GM18511 (cell line): ENCODE results near the gene RASGRF1.
A peak's percentile ranks its signal among the peaks of the same experiment; 100 is the strongest.
"Not testable (repeated sequence)": the region's sequence is repeated elsewhere in the genome, so short reads cannot be mapped to it uniquely, and the experiment has no call there.

Experiments
- ATAC-seq: cut with Tn5 transposase; IDR thresholded peaks from one replicate; pipeline ENCODE4 v1.9.1; 2021; ENCODE audit warnings: mild to moderate bottlenecking, moderate library complexity; ENCODE audit not compliant: unreplicated experiment

Gene RASGRF1

DNA sequence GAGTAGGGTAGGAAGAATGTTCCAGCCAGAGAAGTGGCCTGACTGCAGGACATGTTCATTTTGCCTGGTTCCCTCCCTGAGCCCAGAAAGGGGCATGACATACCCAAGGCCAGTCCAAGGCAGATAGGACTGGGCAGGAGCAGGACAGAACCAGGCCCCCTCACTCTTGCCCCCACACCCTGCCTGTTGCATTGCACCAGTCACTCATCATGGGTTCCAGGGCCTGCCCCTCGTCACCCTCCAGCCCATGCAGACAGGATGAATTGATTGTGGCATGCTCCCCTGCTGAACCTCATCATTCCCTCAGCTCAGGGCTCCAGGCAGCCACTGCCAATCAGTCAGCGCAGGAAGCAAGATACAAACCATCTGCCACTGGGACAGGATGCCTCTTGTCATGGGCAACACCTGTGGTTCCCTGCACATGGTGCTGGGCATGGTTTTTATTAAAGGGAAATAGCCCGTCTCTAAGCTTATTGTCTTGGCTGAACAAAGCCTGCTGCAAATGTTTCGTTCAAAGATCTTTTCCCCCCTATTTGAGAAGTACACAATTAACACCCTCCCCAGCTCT is 48.9 kb downstream of the RASGRF1 start:
- ATAC-seq, result no peak

DNA sequence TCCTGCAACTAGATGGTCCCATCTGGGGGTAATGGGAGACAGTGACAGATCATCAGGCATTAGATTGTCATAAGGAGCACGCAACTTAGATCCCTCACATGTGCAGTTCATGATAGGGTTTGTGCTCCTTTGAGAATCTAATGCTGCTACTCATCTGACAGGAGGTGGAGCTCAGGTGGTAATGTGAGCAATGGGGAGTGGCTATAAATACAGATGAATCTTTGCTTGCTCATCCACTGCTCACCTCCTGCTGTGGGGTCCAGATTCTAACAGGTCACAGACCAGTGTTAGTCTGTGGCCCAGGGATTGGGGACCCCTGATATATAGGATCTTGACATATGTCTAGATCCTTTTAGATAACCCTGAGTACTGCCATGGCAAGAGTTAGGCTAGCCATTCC is 52.7 kb downstream of the RASGRF1 start:
- ATAC-seq, result no peak

DNA sequence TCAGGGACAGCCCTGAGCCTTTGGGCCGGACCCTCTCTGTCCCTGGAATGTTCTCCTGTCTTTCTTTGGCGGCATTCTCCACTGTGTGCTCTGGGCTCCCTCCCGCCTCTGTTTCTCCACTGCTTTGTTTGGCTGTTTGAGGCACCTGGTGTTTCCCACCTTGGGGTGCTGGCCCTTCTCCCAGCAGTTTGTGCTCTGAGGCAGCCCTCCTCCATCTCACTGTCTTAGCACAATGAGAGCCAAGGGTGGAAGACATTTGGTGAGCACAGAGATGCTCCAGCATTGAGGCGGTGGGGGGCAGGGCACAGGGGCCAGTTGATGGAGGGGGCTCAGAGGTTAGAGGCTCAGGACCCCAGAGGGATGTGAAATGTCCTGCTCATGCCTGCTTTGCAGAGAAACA is 54.3 kb downstream of the RASGRF1 start:
- ATAC-seq, result no peak

DNA sequence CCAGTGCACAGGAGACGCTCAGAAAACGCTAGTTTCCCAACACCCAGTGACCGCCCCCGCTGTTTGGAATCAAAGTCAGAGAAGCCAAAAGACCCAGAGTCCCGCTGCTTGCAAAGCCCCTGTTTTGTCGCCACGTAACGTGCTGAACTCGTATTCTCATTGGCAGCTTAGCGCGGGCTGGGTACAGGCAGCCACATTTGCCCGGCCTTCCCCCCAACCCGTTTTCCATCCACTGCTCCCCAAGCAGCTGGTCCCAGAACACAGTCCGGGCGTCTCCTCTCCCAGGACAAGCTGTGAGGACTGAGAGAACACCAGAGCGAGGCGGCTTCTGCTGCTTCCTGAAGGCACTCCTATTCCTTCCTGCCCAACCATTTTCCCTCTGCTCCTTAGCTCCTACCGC is 54.8 kb downstream of the RASGRF1 start:
- no peak for ATAC-seq

DNA sequence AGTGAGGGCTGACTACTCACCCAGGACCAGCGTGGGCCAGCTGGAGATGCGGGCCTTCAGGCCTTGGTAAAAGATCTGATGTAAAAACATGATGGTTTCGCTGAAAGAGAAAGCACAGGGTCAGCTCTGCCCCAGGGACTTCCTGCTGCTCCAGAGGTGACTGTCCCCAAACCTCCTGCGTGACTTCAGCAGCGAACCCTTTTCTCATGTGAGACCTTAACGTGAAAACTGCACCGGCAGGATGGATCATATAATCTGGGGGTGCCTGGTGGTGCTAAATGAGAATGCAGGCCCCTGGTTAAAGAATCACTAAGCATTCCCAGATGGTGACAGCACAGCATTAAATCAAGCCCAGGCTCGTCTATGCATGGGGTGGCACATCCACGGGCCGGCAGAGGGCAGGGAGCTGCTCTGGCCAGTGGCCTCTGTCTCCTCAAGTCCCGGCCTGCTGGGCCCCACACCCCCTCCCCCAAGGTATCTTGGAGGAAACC is 55.4 kb downstream of the RASGRF1 start:
- ATAC-seq, result no peak

DNA sequence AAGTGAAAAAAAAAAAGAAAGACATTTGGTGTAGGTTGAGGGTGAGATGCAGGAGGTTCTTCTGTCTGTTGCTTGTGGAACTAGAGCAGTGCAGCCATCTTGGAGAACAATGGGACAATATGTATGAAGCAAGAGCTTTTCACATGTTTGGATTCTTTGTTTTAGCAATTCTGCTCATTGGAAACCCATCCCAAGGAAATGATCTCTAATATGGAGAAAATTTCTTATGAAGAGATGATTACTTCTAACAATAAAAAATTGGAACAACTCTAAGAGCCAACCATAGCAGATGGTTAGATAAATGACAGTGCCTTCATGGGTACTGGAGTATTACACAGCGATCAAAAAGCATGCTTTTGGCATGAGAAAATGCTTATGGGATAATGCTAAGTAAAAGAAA is 56.3 kb downstream of the RASGRF1 start:
- ATAC-seq, result no peak

DNA sequence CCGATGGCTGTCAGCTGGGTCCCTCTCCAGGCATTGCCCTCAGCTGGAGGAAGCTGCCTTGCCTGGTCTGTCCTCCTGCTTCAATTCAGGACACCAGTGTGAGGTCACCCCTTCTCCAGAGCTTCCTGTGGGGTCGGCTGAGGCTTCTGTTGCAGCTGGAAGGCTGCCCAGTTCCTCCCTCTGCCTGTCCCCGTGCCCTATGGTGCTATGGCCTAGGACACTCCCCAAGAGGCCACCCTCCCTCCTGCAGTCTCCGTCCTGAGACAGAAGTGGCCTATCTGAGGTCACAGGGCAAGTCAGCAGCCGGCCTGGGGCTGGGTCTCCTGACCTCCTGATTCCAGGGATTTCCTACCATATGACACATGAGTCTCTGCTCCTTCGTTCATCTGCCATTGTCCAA is 57.9 kb downstream of the RASGRF1 start:
- ATAC-seq, result no peak

DNA sequence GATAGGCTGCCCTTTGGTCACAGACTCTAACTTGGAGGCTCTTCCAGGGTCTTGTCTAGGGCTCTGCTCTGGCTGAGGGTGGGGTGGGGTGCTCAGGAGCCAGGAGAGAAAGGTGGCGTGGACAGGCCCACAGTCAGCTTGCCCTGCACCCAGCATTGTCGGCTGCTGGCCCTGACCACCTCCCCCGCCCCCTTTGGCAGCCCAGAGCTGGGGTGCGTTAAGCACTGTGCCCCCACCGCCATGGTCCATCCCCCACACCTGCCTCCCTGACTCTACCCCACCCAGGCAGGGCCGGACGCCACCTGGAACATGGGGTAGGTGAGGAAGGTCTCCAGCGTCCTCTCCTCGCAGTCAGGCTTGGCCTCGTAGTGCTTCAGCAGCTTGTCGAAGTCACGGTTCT is 58.8 kb downstream of the RASGRF1 start:
- no peak for ATAC-seq

DNA sequence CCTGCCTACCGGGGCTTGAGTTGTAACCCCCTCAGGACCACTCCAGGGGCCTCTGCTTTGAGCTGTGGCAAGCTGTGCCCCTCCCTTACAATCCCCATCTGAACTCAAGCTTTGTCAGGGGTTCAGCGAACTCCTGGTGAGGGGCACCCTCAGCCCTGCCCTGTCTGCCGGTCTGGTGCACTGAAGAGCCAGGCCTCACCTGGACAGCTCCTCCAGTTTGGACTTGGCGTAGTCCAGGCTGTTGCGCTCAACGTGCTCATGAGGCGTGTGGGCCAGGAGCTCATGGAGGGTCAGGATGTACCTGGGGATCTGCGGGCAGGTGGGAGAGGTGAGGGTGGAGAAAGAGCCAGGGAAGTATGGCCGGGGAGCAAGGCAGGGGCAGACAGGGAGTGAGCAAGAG is 59.4 kb downstream of the RASGRF1 start:
- no peak for ATAC-seq

DNA sequence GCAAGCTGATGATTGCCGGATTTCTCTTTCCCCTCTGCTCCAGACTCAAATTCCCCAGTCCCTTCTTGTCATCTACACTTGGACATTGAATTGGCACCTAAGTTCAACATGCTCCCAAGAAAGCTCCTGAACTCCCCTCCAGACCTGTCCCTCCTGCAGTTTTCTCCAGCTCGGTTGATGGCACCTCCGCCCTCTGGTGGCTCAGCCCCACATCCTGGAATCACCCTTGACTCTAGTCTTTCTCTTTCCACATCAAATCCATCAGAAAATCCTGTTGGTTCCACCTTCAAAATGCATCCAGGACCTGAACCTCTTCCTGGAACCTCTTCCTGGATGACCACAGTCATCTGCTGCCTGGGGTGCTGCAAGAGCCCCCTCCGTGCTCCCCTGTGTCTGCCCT is 60.1 kb downstream of the RASGRF1 start:
- no peak for ATAC-seq

DNA sequence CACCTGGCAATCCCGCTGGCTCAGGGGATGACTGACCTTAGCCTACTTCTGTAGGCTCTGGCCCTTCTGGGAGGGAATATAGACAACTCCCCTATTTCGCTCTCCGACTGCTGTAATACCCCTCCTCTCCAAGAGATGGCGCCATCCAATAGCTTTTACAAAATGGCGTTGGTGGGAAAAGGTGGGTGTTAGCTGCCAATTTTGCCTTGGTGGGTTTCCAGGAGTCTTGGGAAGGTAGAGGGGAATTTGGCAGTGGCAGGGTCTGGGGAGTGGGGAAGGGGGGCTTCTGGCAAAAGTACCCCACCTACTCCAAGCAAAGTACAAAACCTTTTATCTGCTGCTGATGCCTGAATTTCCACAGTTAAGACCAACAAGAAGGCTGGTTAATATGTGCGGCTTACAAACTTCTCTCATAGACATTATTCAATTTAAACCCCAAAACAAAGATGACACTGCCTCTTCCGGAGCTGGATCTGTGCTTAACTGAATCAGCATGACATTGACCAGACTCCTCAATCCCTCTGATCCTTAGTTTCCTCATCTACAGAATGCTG is 62.1 kb downstream of the RASGRF1 start:
- ATAC-seq, result no peak

DNA sequence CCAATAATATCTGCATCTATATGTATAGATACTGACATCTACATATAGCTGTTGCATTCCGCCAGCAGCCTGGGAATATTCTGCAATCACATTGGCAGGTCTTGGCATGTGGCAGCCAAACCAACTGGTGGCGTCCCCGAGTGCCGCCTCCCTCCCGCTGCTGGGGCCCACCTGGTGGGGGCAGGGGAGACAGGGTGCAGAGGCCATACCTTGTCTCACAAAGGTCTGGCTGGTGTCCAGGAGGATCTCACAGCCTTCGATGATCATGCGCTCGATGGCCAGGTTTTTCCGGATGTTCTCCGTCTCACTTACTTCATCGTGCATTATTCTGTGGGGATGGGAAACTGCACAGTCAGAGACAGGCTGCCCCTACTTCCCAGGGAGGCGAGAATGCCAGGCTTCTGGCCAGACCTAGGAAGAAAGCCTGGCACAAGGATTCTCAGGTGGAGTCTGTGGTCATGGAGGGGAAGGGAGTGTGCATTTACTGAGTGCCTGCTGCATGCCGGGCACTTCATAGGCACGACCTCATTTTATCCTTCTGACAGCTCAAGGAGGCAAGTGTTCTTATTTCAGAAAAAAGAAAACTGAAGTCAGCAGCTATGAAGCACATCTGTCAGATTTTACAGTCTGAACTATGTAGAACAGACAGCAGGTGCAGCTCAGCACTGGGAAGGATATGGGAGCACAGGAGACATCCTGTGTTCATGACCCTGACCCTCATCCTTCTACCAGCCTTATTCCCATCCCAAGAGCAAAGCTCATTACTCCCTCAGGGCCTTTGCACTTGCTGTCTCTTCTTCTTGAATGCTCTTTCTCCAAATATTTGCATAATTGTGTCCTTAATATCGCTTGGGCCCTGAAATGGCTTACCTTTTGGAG is 62.8 kb downstream of the RASGRF1 start:
- no peak for ATAC-seq

DNA sequence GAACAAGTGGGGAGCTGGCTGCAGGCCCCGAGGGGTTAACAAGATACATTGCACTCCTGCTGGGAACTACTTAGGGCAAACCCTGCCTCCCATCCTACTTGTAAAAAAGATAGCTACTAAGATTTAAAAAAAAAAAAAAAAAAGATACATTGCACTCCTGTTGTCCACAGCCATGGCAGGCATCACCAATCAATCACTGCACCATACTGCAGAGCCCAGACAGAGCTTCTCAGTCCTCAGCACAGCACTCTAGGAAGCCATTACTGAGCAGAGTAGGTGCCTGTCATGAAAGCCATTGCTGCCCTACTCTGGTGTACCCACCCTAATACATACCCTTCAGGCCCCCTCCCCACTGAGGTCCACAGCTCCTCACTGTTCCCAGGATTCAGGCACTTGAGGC is 64.8 kb downstream of the RASGRF1 start:
- ATAC-seq, result no peak

DNA sequence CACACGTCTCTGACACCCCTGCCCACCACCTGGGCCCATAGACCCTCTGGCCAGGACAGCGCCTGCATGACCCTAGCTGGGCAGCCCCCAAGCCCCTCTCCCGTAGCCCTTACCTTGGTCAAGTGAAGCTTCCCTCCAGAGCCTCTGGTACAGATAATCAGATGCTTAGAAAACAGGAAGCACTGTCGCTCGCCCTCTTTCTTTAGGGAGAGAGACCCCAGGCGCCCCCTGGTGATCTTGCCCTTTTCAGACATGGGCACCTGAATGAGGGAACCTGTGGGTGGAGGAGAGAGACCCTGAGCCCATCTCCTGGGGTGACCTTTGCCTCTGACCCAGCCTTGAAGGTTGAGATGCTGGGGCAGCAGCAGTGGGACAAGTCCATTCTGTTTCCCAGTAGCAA is 65.4 kb downstream of the RASGRF1 start:
- ATAC-seq, result no peak

DNA sequence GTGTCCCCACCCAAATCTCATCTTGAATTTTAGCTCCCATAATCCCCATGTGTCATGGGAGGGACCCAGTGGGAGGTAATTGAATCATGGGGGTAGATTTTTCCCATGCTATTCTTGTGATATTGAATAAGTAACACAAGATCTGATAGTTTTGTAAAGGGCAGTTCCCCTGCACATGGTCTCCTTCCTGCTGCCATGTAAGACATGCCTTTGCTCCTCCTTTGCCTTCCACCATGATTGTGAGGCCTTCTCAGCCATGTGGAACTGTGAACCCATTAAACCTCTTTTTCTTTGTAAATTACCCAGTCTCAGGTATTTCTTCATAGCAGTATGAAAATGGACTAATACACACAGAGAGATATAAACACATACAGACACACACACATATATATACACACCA is 66.1 kb downstream of the RASGRF1 start:
- not testable (repeated sequence) for ATAC-seq

DNA sequence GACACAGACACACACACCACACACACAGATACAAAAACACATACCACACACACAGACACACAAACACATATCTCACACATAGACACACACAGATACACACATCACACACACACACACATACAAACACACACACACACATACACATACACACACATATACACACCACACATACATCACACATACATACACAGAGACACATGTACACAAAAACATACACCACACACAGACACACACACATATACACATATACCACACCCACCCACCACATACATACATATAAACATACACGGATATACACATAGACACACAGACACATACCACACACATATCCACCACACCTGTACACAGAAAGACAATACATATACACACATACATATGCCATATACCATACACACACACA is 66.7 kb downstream of the RASGRF1 start:
- ATAC-seq, result no peak

DNA sequence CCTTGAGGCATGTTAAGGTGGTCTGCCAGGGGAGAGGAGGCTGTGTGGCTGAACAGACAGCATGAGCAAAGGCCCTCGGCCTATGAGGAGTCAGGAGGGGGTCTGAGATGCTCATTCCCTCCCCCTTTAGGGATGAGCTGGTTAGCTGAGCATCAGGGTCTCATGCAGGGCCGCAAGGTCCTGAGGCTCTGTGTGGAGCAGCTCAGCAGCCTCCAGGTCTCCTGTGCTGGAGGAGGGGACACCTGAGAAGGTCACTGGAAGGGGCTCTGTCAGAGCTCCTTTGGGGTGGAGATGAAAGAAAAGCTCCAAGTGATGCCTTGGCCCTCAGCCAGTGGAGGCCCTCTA is 67.1 kb downstream of the RASGRF1 start:
- ATAC-seq, result no peak

DNA sequence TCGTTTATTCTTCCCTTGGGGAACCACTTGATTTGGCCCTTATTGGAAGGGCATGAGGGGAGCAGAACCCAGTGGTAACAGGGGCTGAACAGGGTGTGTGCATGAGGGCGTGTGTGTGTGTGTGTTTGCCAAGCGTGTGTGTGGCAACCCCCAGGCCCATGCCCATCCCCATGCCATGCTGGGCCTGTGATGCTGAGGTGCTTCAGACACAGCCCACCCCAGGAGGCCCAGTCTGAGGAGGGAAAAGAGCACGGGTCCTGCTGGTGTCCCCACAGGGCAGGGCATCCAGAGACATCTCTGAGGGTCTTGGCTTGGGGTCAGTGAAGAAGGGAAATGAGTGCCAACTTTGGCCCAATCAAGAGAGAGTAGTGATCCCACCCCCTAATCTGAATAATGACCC is 71.6 kb downstream of the RASGRF1 start:
- ATAC-seq, result no peak

DNA sequence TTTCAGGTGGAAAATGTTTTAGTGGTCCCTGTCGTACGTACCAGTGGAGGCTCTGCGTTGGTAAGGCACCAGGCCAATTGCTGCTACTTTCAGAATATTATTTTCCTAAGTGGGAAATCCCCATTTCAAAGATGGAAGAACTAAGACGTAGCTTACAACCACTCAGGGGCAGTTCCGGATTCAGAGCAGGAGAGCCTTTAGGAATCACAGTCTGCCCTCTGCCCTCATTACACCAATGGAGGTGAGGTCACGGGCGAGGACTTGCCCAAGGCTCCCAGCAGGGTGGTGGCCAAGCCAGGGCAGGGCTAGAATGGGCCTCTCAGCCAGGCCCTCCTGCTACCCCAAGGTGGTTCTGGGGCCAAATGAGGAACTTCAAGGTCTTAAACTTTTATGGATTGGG is 72.6 kb downstream of the RASGRF1 start:
- ATAC-seq, result no peak

DNA sequence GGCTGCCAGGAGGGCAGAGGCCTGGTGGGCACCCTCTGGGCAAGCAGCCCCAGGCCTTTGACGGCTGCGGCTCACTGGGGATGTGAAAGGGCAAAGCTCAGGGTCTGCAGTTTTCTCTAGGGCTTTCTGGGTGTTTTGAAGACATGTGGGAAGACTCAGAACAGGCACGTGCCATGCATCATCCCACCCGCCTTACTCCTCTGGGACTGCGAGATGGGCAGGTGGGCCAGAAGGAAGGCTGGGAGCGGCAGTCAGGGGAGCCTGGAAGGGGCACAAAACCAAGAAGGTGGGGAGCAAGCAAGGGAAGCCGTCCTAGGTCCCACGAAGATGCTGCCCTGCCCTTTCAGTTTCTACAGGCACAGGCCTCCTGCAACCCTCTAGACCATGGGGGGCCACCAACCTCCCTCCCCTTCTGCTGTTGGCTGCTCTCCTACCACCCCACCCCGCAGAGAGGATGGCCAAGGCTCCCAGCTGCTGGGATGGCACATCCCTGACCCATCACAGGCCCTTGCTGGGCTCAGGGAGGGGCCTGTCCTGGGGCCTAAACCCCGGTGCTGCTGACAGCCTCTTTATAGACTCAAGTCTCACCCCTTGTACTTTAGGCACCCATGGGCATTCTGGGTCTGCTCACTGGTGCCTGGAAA is 73.9 kb downstream of the RASGRF1 start:
- no peak for ATAC-seq

DNA sequence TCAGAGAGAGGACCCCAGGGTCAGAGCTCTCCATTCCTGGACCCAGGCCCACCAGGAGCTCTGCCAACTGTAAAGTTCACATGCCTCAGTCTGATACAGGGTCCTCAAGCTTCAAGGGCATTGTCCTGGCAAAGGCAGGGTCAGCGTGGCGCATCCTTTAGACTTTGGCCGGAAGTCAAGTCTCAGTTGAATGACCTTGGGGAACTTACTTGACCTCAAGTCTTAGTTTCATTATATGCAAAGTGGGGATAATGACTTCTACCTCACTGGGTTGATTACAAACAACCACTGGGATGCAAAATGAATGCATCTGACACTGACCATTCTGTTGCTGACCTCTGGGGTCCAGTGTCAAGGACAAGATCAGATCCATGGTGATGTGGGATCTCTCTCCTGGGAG is 75.2 kb downstream of the RASGRF1 start:
- ATAC-seq, result peak; percentile 64

DNA sequence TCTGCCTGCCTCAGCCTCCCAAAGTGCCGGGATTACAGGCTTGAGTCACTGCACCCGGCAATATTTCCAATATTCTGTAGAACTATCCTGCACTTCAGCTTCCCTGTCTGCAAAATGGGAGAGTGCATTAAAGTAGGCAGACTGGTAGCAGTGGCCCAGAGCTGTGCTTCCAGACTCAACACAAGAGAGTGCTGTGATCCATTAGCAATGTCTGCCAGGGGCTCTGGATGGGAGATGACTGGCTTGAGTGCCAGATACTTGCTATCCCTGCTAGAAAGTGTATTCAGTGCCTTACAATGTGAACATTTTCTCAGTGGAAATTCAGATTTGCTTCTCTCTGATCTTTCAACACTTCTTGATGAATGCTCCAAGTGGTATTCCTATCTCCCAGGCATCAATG is 80.3 kb downstream of the RASGRF1 start:
- ATAC-seq, result no peak
